G401.6 (cell line): ENCODE results near the gene FA2H.
"Not testable (repeated sequence)": the region's sequence is repeated elsewhere in the genome, so short reads cannot be mapped to it uniquely, and the experiment has no call there.

Experiments
- FAIRE-seq: peaks from 2 replicates; lab custom pipeline; 2012; peaks lifted over from hg19 to GRCh38; lab: Jason Lieb, UNC

FA2H gene

GRCh38 chr16:74774223-74775139 is at the start of gene FA2H:
Gene FA2H (minus strand): TSS chr16:74774820. CDS start chr16:74774755, 65 bp downstream.
- FAIRE-seq, result no peak

- FAIRE-seq, result no peak
Observed at GRCh38 chr16:74817851-74818250, 43.2 kb upstream of the FA2H start.

GRCh38 chr16:74813109-74813641 is 38.6 kb upstream of the FA2H start:
- FAIRE-seq, result no peak

- no peak for FAIRE-seq
Observed at GRCh38 chr16:74811911-74812310, 37.3 kb upstream of the FA2H start.

- not testable (repeated sequence) for FAIRE-seq
Observed at GRCh38 chr16:74811216-74811615, 36.6 kb upstream of the FA2H start.

GRCh38 chr16:74807052-74807646 is 32.5 kb upstream of the FA2H start:
- FAIRE-seq, result no peak

- FAIRE-seq, result no peak
Observed at GRCh38 chr16:74800216-74800871, 25.7 kb upstream of the FA2H start.

- FAIRE-seq, result no peak
Observed at GRCh38 chr16:74797414-74797813, 22.8 kb upstream of the FA2H start.

- FAIRE-seq, result no peak
Observed at GRCh38 chr16:74795104-74795503, 20.5 kb upstream of the FA2H start.

- no peak for FAIRE-seq
Observed at GRCh38 chr16:74794668-74795067, 20.0 kb upstream of the FA2H start.

- no peak for FAIRE-seq
Observed at GRCh38 chr16:74793571-74793970, 19.0 kb upstream of the FA2H start.

GRCh38 chr16:74792225-74792624 is 17.6 kb upstream of the FA2H start:
- no peak for FAIRE-seq

- not testable (repeated sequence) for FAIRE-seq
Observed at GRCh38 chr16:74791749-74792148, 17.1 kb upstream of the FA2H start.

- no peak for FAIRE-seq
Observed at GRCh38 chr16:74788108-74788507, 13.5 kb upstream of the FA2H start.

- no peak for FAIRE-seq
Observed at GRCh38 chr16:74785031-74785430, 10.4 kb upstream of the FA2H start.

GRCh38 chr16:74778646-74779045 is 4.0 kb upstream of the FA2H start:
- no peak for FAIRE-seq

GRCh38 chr16:74776926-74777325 is 2.3 kb upstream of the FA2H start:
- no peak for FAIRE-seq

- FAIRE-seq, result no peak
Observed at GRCh38 chr16:74775255-74775654, 635 bp upstream of the FA2H start.

GRCh38 chr16:74773446-74774222 is 986 bp downstream of the FA2H start:
- no peak for FAIRE-seq

- FAIRE-seq, result no peak
Observed at GRCh38 chr16:74771656-74772315, 2.8 kb downstream of the FA2H start.

- no peak for FAIRE-seq
Observed at GRCh38 chr16:74770831-74771526, 3.6 kb downstream of the FA2H start.
